IPS-18c (cell line): ENCODE measurements around the gene MAPK8IP3.
A peak's percentile ranks its signal among the peaks of the same experiment; 100 is the strongest.

ENCODE experiments used
- H3K4me3 ChIP-seq: 2 replicates; pipeline ENCODE4 v1.7.0; 2013; ENCODE audit warnings: low read depth, mild to moderate bottlenecking, low read length, moderate library complexity; ENCODE audit not compliant: insufficient read depth
- H3K9me3 ChIP-seq: one replicate; pipeline ENCODE4 v1.6.1; 2013; ENCODE audit warnings: mild to moderate bottlenecking, low read length, moderate library complexity; ENCODE audit not compliant: control insufficient read depth, insufficient read depth

MAPK8IP3 gene

GRCh38 chr16:1772908-1773702, 67.1 kb downstream of the MAPK8IP3 start, which contains the start of gene MRPS34:
Gene MRPS34 (minus strand): TSS chr16:1773134. CDS start chr16:1773119, 15 bp downstream.
- Histone ChIP-seq H3K4me3 (peak within 1 kb of the TSS; percentile 98), H3K9me3 (no peaks in the 10 kb centered on the region)

GRCh38 chr16:1773703-1774447, 67.9 kb downstream of the MAPK8IP3 start:
- H3K4me3 ChIP-seq: peak overlapping the region; percentile 98

DNA sequence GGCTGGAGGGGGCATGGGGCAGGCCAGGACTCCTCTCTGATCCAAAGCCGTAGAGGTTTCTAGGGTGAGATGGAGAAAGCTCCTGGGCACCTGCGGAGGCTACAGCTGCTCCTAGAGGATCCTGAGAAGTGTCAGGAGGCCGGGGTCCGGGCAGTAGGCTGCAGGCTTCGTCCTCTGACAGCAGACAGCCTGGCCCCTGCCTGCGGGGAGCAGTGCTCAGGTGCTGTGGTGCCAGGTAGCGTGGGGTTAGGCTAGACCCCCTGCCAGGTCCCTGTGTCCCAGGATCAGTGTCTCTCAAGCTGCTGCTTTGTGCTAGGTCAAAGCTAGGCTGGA, 68.4 kb downstream of the MAPK8IP3 start:
- Histone ChIP-seq H3K4me3 (peak overlapping the region; percentile 98; the same call in 1 of the 2 replicates), H3K9me3 (no peaks in the 10 kb centered on the region)

More at GRCh38 chr16:1773703-1774447, 67.9 kb downstream of the MAPK8IP3 start:
- H3K9me3 ChIP-seq: no peaks in the 10 kb centered on the region

DNA sequence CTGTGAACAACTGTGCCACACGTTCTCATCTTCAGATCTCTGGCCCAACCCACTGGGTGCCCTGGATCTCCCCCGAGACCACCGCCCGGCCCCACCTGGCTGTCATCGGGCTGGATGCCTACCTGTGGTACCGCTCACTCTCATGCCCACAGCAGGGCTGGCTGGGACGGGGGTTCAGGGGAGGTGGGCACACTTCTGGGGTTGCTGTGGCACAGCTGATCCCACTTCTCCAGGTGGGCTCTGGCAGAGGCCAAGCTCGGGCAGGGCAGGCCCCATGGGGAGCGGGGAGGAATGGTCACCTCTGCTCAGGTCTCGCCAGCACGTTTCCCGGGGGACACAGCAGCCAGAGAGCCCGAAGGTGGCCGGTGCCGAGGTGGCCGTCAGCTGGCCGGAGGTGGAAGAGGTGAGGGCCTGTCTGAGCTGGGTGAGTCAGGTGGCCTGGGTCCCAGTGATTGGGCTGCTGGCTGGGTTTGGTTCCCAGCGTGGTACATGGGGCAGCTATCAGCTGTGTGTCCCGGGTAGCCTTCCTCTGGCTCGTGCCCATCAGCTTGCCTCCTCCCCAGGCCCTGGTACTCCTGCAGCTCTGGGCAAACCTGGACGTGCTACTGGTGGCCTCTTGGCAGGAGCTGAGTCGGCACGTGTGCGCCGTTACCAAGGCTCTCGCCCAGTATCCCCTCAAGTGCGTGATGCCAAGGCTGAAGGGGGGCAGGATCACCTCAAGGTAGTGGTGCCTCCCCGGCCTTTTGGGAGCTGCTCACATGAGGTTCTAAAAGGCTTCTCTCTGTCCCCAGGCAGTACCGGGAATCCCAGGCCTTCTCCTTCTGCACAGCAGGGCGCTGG, 69.2 kb downstream of the MAPK8IP3 start:
- no peak overlapping the region for H3K4me3 ChIP-seq
- no peaks in the 10 kb centered on the region for H3K9me3 ChIP-seq

GRCh38 chr16:1775846-1776671, 70.1 kb downstream of the MAPK8IP3 start:
- H3K9me3 ChIP-seq: no peaks in the 10 kb centered on the region
- no peak overlapping the region for H3K4me3 ChIP-seq

DNA sequence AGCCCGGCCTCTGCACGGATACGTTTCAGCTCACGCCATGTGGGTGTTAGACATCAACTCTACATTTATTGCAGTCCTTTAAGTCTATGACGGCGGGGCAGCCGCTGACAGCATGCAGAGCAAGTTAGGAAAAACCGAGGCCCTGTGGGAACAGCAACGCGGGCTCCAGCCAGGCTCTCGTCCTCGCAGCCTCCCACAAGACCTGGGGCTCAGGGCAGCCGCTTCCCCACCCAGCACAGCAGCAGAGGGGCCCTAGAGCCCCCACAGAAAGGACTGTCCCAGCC, 70.6 kb downstream of the MAPK8IP3 start:
- Histone ChIP-seq H3K9me3 (no peaks in the 10 kb centered on the region), H3K4me3 (no peak overlapping the region)

DNA sequence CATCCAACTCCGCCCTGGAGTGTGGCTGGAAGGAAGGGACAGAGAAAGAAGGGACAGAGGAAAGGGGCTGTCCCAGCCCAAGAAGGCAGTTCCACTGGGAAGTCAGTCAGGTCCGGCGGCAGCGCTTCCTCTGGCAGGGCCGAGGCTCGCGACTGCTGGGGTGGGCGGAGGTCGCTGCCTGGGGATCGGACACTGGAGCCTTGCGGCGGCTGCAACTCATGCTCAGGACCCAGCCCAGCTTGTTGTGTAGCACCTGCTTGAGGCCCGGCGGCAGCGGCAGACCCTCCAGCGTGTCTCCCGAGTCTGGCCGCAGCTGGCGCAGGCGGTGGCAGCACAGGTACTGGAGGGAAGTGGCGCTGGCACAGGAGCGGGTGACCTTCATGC, 71.0 kb downstream of the MAPK8IP3 start:
- Histone ChIP-seq H3K9me3 (no peaks in the 10 kb centered on the region), H3K4me3 (no peak overlapping the region)

DNA sequence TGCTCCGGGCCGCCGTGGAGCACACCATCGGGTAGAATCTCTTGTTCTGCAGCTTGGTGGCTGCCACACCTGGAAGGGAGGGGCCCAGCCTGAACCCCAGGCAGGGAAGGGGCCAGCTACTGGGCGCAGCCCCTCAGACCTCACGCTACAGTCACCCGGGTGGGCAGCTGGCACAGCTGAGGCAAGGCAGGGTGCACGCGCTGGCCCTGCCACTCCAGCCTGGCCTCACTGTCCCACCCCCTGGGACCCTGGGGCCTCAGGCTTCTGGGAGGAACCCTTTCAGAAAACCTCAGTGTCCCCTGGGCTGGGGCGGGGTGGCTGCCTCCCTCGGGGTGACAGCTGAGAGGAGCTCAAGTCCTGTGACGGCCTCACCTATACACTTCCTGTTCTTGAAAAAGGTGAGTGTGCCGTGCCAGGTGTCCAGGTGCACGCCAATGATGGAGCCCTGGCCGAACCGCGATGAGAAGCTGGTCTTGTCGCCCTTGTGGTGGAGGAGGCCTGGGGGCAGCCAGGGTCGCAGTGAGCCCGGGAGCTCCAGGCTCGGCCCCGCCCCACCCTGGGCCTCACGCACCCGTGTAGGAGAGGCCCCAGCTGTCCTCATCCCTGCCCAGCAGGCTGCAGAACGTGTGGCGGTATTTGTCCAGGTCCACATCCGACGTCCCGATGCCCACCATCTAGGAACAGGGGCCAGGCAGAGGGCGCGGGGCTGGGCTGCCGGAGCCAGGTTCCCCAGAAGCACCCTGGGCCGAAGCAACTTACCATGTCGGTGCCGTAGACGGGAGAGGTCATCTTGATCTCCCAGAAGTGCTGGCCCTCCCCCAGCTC, 71.6 kb downstream of the MAPK8IP3 start:
- Histone ChIP-seq H3K4me3 (no peak overlapping the region), H3K9me3 (no peaks in the 10 kb centered on the region)

GRCh38 chr16:1778200-1779179, 72.5 kb downstream of the MAPK8IP3 start:
- peaks cover 4% of the 10 kb centered on the region for H3K9me3 ChIP-seq
- H3K4me3 ChIP-seq: no peak overlapping the region

GRCh38 chr16:1779234-1779701, 73.3 kb downstream of the MAPK8IP3 start:
- peaks cover 4% of the 10 kb centered on the region for H3K9me3 ChIP-seq
- H3K4me3 ChIP-seq: no peak overlapping the region

GRCh38 chr16:1779741-1780676, 74.0 kb downstream of the MAPK8IP3 start:
- Histone ChIP-seq H3K9me3 (peaks cover 4% of the 10 kb centered on the region), H3K4me3 (no peak overlapping the region)

DNA sequence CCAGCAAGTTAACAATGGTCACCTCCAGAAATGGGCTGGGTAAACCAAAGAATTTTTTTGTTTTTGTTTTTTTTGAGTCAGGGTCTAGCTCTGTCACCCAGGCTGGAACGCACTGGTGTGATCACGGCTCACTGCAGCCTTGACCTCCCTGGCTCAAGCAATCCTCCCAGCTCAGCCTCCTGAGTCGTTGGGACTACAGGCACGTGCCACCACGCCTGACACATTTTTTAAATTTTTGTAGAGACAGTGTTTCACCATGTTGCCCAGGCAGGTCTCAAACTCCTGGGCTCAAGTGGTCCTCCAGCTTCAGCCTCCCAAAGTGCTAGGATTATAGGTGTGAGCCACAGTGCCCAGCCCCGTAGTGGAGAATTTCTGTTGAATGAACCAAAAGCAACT, 74.7 kb downstream of the MAPK8IP3 start:
- no peak overlapping the region for H3K4me3 ChIP-seq
- peaks cover 4% of the 10 kb centered on the region for H3K9me3 ChIP-seq

DNA sequence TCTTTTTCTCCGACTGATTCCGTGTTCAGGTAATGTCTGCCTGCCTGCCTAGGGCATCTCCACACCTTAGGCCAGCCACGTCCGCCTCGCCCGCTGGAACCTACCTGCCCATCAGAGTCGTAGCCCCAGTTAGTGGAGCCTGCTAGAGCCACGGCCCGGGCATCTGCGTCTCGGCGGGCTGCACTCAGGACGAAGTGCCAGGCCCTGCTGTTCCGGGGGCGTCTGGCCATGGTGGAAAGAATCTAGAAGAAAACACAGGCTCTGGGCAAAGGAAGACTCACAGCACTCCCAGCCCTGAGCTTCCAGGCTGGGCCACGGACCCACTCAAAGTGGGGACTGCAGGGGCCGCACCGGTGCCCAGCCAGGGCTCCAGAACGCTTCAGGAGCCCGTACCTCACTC, 75.3 kb downstream of the MAPK8IP3 start:
- H3K4me3 ChIP-seq: peak overlapping the region; percentile 74
- peaks cover 4% of the 10 kb centered on the region for H3K9me3 ChIP-seq

- Histone ChIP-seq H3K9me3 (peaks cover 4% of the 10 kb centered on the region), H3K4me3 (peak overlapping the region; percentile 74)
Observed at GRCh38 chr16:1781758-1782407, 75.9 kb downstream of the MAPK8IP3 start.
